ENCODE data around the gene MYEOV. TPM values are rescaled to one million over a fixed set of nuclear protein-coding genes. Genes with fewer than 3 reads are reported as not detected.

The MYEOV gene
- total and polyA plus RNA-seq, 4 donors: 0.79 to 0.90 TPM; not detected in 2

- Histone ChIP-seq H3K9ac (ENCODE audit: low read depth in 1 of 2, low read length in 2 of 2) (no peak overlapping the region), H3K36me3 (ENCODE audit: control insufficient read depth in 4 of 4, insufficient read depth in 3 of 4, low read depth in 1 of 4, low read length in 3 of 4) (no peaks in the 10 kb centered on the region), H3K4me3 (ENCODE audit: low read depth in 1 of 3, low read length in 3 of 3) (no peak overlapping the region), H3K9me3 (ENCODE audit: control insufficient read depth in 4 of 4, low read length in 3 of 4) (no peaks in the 10 kb centered on the region), H3K4me1 (ENCODE audit: control insufficient read depth in 4 of 4, insufficient read depth in 4 of 4, low read length in 3 of 4) (no peaks in the 10 kb centered on the region), H3K27ac (ENCODE audit: low read depth in 1 of 2, low read length in 2 of 2) (no peak overlapping the region), H3K27me3 (ENCODE audit: control insufficient read depth in 4 of 4, insufficient read depth in 4 of 4, low read length in 3 of 4) (no peaks in the 10 kb centered on the region)
- DNase-seq (ENCODE audit: low spot score): no peak
- WGBS: 89% methylated on average over 1 of the region's 1 CpG
- TF ChIP-seq RAD21 (IDR thresholded peaks at IDR 0.05) (no peak), FOXA2 (IDR thresholded peaks at IDR 0.05) (no peak), HNF4G (IDR thresholded peaks at IDR 0.05) (no peak), GABPA (IDR thresholded peaks at IDR 0.05 in 1 of 2, conservative IDR thresholded peaks at IDR 0.05 in 1 of 2) (no peak), TAF1 (conservative IDR thresholded peaks at IDR 0.05) (no peak), HNF4A (conservative IDR thresholded peaks at IDR 0.05) (no peak), NR2F2 (IDR thresholded peaks at IDR 0.05) (no peak)
These were observed 24.1 kb downstream of the MYEOV start for GRCh38 chr11:69318093-69318420.

GRCh38 chr11:69319255-69320106 lies 25.5 kb downstream of the MYEOV start:
- 93% methylated on average over 13 of the region's 13 CpGs for WGBS
- H3K9me3 ChIP-seq (ENCODE audit: control insufficient read depth in 4 of 4, low read length in 3 of 4): no peaks in the 10 kb centered on the region
- H3K4me1 ChIP-seq (ENCODE audit: control insufficient read depth in 4 of 4, insufficient read depth in 4 of 4, low read length in 3 of 4): no peaks in the 10 kb centered on the region
- DNase-seq (ENCODE audit: low spot score): no peak
- TF ChIP-seq RXRA (IDR thresholded peaks at IDR 0.05): no peak
- TF ChIP-seq GABPA (IDR thresholded peaks at IDR 0.05 in 1 of 2, conservative IDR thresholded peaks at IDR 0.05 in 1 of 2): no peak
- TF ChIP-seq EGR1 (IDR thresholded peaks at IDR 0.05; ENCODE audit: low read depth in 2 of 2): no peak
- no peaks in the 10 kb centered on the region for H3K36me3 ChIP-seq (ENCODE audit: control insufficient read depth in 4 of 4, insufficient read depth in 3 of 4, low read depth in 1 of 4, low read length in 3 of 4)
- H3K27me3 ChIP-seq (ENCODE audit: control insufficient read depth in 4 of 4, insufficient read depth in 4 of 4, low read length in 3 of 4): no peaks in the 10 kb centered on the region
- no peak overlapping the region for H3K27ac ChIP-seq (ENCODE audit: low read depth in 1 of 2, low read length in 2 of 2)
- H3K9ac ChIP-seq (ENCODE audit: low read depth in 1 of 2, low read length in 2 of 2): no peak overlapping the region
- H3K4me3 ChIP-seq (ENCODE audit: low read depth in 1 of 3, low read length in 3 of 3): no peak overlapping the region

- H3K27ac ChIP-seq (ENCODE audit: low read depth in 1 of 2, low read length in 2 of 2): no peak overlapping the region
- no peak overlapping the region for H3K4me3 ChIP-seq (ENCODE audit: low read depth in 1 of 3, low read length in 3 of 3)
- WGBS: 89% methylated on average over 7 of the region's 7 CpGs
- TF ChIP-seq GABPA (IDR thresholded peaks at IDR 0.05 in 1 of 2, conservative IDR thresholded peaks at IDR 0.05 in 1 of 2) (no peak), HNF4A (conservative IDR thresholded peaks at IDR 0.05) (no peak), SP1 (IDR thresholded peaks at IDR 0.05) (no peak), TAF1 (conservative IDR thresholded peaks at IDR 0.05) (no peak), YY1 (IDR thresholded peaks at IDR 0.05) (no peak), JUND (IDR thresholded peaks at IDR 0.05) (no peak), FOXA1 (IDR thresholded peaks at IDR 0.05) (no peak), ATF3 (IDR thresholded peaks at IDR 0.05) (no peak), RAD21 (IDR thresholded peaks at IDR 0.05) (no peak), ZBTB33 (IDR thresholded peaks at IDR 0.05) (no peak), EGR1 (IDR thresholded peaks at IDR 0.05; ENCODE audit: low read depth in 2 of 2) (no peak), CTCF (IDR thresholded peaks at IDR 0.05; ENCODE audit: low read depth, low read length, missing input control) (no peak), RXRA (IDR thresholded peaks at IDR 0.05) (no peak), REST (IDR thresholded peaks at IDR 0.05) (no peak), HNF4G (IDR thresholded peaks at IDR 0.05) (no peak), MAX (IDR thresholded peaks at IDR 0.05) (no peak), FOXA2 (IDR thresholded peaks at IDR 0.05) (no peak), NR2F2 (IDR thresholded peaks at IDR 0.05) (no peak)
- no peaks in the 10 kb centered on the region for H3K9me3 ChIP-seq (ENCODE audit: control insufficient read depth in 4 of 4, low read length in 3 of 4)
- H3K27me3 ChIP-seq (ENCODE audit: control insufficient read depth in 4 of 4, insufficient read depth in 4 of 4, low read length in 3 of 4): no peaks in the 10 kb centered on the region
- no peak for DNase-seq (ENCODE audit: low spot score)
- H3K4me1 ChIP-seq (ENCODE audit: control insufficient read depth in 4 of 4, insufficient read depth in 4 of 4, low read length in 3 of 4): no peaks in the 10 kb centered on the region
- no peak overlapping the region for H3K9ac ChIP-seq (ENCODE audit: low read depth in 1 of 2, low read length in 2 of 2)
- H3K36me3 ChIP-seq (ENCODE audit: control insufficient read depth in 4 of 4, insufficient read depth in 3 of 4, low read depth in 1 of 4, low read length in 3 of 4): no peaks in the 10 kb centered on the region
These were observed 26.4 kb downstream of the MYEOV start for GRCh38 chr11:69320326-69320725.
